WTC11 (cell line): ENCODE measurements around the gene SPTBN4. TPM values are rescaled to one million over a fixed set of nuclear protein-coding genes. Genes with fewer than 3 reads are reported as not detected.

ENCODE experiments used
- ATAC-seq: fragments of 200-7000 bp; cut with Tn5 transposase; 2 replicates; pipeline ENCODE4 v1.10.0; 2021; ENCODE audit warnings: mild to moderate bottlenecking, moderate library complexity
- CTCF ChIA-PET: fragments of 300-600 bp; sonication (Branson Sonifier 250); formaldehyde crosslinking; loops from one replicate; lab custom pipeline; 2021; ENCODE audit warnings: antibody characterized with exemption; lab: Charles Lee
- POLR2A ChIA-PET: fragments of 350-600 bp; sonication (Branson Sonifier 250); formaldehyde crosslinking; loops from one replicate; lab custom pipeline; 2021; ENCODE audit warnings: antibody characterized with exemption; lab: Charles Lee
- DNase-seq: peaks from one replicate; pipeline ENCODE4 v3.0.0; 2021; ENCODE audit warnings: low spot score
- H3K27ac Mint-ChIP-seq: 2 replicates; pipeline ENCODE4 v1.8.0; 2021; ENCODE audit warnings: mixed read lengths
- H3K27me3 Mint-ChIP-seq: 2 replicates; pipeline ENCODE4 v1.8.0; 2021; ENCODE audit warnings: low read depth, mild to moderate bottlenecking, moderate library complexity, mixed read lengths
- H3K36me3 Mint-ChIP-seq: 2 replicates; pipeline ENCODE4 v1.8.0; 2021; ENCODE audit warnings: mixed read lengths
- H3K4me1 Mint-ChIP-seq: 2 replicates; pipeline ENCODE4 v1.8.0; 2022; ENCODE audit warnings: mixed read lengths
- H3K4me3 Mint-ChIP-seq: 2 replicates; pipeline ENCODE4 v1.8.0; 2021; ENCODE audit warnings: mild to moderate bottlenecking, moderate library complexity, mixed read lengths
- H3K9me3 Mint-ChIP-seq: 2 replicates; pipeline ENCODE4 v1.8.0; 2021; ENCODE audit warnings: mixed read lengths
- ETV6 ChIP-seq: sonication (generic); formaldehyde crosslinking; IDR thresholded peaks from 2 replicates; pipeline ENCODE4 v1.8.1; 2022; ENCODE audit warnings: mild to moderate bottlenecking, missing genetic modification reagents
- FOXJ3 ChIP-seq: sonication (generic); formaldehyde crosslinking; IDR thresholded peaks from 2 replicates; pipeline ENCODE4 v1.9.0; 2021; ENCODE audit warnings: missing genetic modification reagents, mild to moderate bottlenecking, borderline replicate concordance
- MYBL2 ChIP-seq: sonication (generic); formaldehyde crosslinking; IDR thresholded peaks from 2 replicates; pipeline ENCODE4 v1.8.1; 2023; ENCODE audit warnings: mild to moderate bottlenecking, moderate library complexity, missing genetic modification reagents
- ZNF121 ChIP-seq: sonication (generic); formaldehyde crosslinking; IDR thresholded peaks from 2 replicates; pipeline ENCODE4 v1.8.0; 2023; ENCODE audit warnings: missing genetic modification reagents
- total RNA-seq: library from RNA; stranded (reverse); gene quantifications from 3 replicates; pipeline ENCODE4 v1.2.3, GENCODE V29; 2021
- TF ChIP-seq, protein P1 (sequence below): fragments of 250-450 bp; sonication (Bioruptor Pico); IDR thresholded peaks from 2 replicates; pipeline ENCODE4 v1.9.0; 2021; ENCODE audit warnings: mild to moderate bottlenecking, borderline replicate concordance
- TF ChIP-seq, protein P2 (sequence below): sonication (generic); formaldehyde crosslinking; IDR thresholded peaks from 2 replicates; pipeline ENCODE4 v1.8.1; 2022; ENCODE audit warnings: mild to moderate bottlenecking, moderate library complexity, missing genetic modification reagents
- TF ChIP-seq, protein P3 (sequence below): sonication (generic); formaldehyde crosslinking; IDR thresholded peaks from 2 replicates; pipeline ENCODE4 v1.8.0; 2022; ENCODE audit warnings: mild to moderate bottlenecking, missing genetic modification reagents
- TF ChIP-seq, protein P4 (sequence below): fragments of 200-600 bp; IDR thresholded peaks from 2 replicates; pipeline ENCODE4 v1.8.0; 2022; ENCODE audit warnings: antibody characterized with exemption
- TF ChIP-seq, protein P5 (sequence below): fragments of 250-450 bp; sonication (Bioruptor Pico); conservative IDR thresholded peaks from 2 replicates; pipeline ENCODE4 v1.9.0; 2021; ENCODE audit warnings: mild to moderate bottlenecking
- TF ChIP-seq, protein P6 (sequence below): sonication (generic); formaldehyde crosslinking; IDR thresholded peaks from 2 replicates; pipeline ENCODE4 v1.8.0; 2022; ENCODE audit warnings: mild to moderate bottlenecking, missing genetic modification reagents
- TF ChIP-seq, protein P7 (sequence below): sonication (generic); formaldehyde crosslinking; IDR thresholded peaks from 2 replicates; pipeline ENCODE4 v1.8.1; 2023; ENCODE audit warnings: mild to moderate bottlenecking, missing genetic modification reagents, borderline replicate concordance

Gene SPTBN4
- total RNA-seq, 1 experiment from 2014 or later = 2.8 TPM

DNA sequence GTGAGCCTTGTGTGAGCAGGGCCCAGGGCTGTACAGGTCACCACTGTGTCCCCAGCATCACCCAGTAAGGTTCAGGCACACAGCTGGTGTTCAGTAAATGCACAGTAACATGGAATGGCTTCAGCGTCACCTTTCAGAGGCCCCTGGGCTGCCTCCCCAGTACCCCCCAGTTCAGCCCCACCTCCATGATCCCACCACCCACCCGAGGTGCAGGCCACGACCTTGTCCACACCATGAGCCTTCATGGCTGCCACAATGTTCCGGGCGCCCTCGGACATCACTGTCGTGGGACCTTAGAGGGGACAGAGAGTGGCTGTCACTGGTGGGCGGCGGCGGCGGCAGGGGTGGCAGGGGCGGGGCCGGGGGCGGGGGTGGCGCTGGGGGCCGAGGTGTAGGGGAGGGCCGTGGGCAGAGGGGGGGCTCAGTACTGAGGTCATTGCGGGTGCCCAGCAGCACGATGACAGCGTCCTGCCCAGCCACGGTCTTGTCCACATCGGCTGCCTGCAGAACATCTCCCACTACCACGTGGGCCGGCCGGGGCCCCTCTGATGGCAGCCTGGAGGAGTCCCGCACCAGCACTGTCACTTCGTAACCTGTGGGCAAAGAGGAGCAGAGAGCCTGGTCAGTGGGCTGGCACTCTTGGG is 8.7 kb upstream of the SPTBN4 start (continued):
- TF ChIP-seq, protein P1, sequence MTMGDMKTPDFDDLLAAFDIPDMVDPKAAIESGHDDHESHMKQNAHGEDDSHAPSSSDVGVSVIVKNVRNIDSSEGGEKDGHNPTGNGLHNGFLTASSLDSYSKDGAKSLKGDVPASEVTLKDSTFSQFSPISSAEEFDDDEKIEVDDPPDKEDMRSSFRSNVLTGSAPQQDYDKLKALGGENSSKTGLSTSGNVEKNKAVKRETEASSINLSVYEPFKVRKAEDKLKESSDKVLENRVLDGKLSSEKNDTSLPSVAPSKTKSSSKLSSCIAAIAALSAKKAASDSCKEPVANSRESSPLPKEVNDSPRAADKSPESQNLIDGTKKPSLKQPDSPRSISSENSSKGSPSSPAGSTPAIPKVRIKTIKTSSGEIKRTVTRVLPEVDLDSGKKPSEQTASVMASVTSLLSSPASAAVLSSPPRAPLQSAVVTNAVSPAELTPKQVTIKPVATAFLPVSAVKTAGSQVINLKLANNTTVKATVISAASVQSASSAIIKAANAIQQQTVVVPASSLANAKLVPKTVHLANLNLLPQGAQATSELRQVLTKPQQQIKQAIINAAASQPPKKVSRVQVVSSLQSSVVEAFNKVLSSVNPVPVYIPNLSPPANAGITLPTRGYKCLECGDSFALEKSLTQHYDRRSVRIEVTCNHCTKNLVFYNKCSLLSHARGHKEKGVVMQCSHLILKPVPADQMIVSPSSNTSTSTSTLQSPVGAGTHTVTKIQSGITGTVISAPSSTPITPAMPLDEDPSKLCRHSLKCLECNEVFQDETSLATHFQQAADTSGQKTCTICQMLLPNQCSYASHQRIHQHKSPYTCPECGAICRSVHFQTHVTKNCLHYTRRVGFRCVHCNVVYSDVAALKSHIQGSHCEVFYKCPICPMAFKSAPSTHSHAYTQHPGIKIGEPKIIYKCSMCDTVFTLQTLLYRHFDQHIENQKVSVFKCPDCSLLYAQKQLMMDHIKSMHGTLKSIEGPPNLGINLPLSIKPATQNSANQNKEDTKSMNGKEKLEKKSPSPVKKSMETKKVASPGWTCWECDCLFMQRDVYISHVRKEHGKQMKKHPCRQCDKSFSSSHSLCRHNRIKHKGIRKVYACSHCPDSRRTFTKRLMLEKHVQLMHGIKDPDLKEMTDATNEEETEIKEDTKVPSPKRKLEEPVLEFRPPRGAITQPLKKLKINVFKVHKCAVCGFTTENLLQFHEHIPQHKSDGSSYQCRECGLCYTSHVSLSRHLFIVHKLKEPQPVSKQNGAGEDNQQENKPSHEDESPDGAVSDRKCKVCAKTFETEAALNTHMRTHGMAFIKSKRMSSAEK = no peak
- TF ChIP-seq, protein P2, sequence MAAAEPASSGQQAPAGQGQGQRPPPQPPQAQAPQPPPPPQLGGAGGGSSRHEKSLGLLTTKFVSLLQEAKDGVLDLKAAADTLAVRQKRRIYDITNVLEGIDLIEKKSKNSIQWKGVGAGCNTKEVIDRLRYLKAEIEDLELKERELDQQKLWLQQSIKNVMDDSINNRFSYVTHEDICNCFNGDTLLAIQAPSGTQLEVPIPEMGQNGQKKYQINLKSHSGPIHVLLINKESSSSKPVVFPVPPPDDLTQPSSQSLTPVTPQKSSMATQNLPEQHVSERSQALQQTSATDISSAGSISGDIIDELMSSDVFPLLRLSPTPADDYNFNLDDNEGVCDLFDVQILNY (CRISPR knock-in tag) = no peak
- TF ChIP-seq, protein P3, sequence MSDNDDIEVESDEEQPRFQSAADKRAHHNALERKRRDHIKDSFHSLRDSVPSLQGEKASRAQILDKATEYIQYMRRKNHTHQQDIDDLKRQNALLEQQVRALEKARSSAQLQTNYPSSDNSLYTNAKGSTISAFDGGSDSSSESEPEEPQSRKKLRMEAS = no peak
- TF ChIP-seq, all 79 proteins: peak for 0

DNA sequence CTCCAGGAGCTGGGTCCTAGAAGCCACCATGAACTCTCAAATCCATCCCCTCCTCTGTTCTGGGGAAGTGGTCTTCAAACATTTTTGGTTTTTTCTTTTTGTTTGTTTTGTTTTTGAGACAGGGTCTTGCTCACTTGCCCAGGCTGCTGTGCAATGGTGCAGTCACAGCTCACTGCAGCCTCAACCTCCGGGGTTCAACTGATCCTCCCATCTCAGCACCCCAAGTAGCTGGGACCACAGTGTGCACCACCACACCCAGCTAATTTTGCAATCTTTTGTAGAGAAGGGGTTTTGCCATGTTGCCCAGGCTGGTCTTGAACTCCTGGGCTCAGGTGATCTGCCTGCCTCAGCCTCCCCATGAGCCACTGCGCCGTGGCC is 8.2 kb upstream of the SPTBN4 start:
- no peak overlapping the region for H3K4me3 Mint-ChIP-seq
- no peaks in the 10 kb centered on the region for H3K27me3 Mint-ChIP-seq
- POLR2A ChIA-PET = no interaction called here
- H3K4me1 Mint-ChIP-seq = no peaks in the 10 kb centered on the region
- no peak for TF ChIP-seq ETV6 (CRISPR knock-in tag)
- no peak for TF ChIP-seq FOXJ3 (CRISPR knock-in tag)
- TF ChIP-seq, protein P4, sequence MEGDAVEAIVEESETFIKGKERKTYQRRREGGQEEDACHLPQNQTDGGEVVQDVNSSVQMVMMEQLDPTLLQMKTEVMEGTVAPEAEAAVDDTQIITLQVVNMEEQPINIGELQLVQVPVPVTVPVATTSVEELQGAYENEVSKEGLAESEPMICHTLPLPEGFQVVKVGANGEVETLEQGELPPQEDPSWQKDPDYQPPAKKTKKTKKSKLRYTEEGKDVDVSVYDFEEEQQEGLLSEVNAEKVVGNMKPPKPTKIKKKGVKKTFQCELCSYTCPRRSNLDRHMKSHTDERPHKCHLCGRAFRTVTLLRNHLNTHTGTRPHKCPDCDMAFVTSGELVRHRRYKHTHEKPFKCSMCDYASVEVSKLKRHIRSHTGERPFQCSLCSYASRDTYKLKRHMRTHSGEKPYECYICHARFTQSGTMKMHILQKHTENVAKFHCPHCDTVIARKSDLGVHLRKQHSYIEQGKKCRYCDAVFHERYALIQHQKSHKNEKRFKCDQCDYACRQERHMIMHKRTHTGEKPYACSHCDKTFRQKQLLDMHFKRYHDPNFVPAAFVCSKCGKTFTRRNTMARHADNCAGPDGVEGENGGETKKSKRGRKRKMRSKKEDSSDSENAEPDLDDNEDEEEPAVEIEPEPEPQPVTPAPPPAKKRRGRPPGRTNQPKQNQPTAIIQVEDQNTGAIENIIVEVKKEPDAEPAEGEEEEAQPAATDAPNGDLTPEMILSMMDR = no peak
- TF ChIP-seq MYBL2 (CRISPR knock-in tag) = no peak
- TF ChIP-seq, protein P5, sequence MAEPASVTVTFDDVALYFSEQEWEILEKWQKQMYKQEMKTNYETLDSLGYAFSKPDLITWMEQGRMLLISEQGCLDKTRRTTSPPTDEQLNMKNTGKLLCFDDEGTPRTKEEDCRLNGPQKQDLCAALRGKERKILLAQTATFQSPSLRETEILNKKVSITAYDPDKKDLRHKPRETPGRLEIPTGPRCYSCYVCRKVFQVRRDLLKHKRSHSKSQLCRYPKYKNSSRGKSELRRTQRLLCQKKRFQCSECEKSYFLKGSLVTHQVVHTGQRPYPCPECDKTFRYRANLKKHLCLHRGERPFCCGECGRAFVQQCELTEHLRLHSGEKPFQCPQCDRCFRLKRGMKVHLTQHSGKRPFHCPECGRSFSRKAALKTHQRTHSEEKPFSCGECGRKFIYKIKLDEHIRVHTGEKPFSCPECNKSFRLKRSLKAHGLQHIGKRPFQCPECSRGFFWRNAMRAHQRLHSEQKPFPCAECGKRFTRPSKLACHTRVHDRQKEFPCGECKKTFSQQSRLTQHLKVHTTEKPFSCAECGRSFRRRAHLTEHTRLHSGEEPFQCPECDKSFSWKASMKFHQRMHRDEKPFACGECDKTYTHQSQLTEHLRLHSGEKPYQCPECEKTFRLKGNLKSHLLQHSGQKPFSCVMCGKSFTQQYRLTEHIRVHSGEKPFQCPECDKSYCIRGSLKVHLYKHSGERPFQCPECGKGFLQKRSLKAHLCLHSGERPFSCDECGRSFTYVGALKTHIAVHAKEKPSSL (CRISPR knock-in tag) = no peak
- TF ChIP-seq, protein P6, sequence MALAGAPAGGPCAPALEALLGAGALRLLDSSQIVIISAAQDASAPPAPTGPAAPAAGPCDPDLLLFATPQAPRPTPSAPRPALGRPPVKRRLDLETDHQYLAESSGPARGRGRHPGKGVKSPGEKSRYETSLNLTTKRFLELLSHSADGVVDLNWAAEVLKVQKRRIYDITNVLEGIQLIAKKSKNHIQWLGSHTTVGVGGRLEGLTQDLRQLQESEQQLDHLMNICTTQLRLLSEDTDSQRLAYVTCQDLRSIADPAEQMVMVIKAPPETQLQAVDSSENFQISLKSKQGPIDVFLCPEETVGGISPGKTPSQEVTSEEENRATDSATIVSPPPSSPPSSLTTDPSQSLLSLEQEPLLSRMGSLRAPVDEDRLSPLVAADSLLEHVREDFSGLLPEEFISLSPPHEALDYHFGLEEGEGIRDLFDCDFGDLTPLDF (CRISPR knock-in tag) = no peak
- TF ChIP-seq, protein P7, sequence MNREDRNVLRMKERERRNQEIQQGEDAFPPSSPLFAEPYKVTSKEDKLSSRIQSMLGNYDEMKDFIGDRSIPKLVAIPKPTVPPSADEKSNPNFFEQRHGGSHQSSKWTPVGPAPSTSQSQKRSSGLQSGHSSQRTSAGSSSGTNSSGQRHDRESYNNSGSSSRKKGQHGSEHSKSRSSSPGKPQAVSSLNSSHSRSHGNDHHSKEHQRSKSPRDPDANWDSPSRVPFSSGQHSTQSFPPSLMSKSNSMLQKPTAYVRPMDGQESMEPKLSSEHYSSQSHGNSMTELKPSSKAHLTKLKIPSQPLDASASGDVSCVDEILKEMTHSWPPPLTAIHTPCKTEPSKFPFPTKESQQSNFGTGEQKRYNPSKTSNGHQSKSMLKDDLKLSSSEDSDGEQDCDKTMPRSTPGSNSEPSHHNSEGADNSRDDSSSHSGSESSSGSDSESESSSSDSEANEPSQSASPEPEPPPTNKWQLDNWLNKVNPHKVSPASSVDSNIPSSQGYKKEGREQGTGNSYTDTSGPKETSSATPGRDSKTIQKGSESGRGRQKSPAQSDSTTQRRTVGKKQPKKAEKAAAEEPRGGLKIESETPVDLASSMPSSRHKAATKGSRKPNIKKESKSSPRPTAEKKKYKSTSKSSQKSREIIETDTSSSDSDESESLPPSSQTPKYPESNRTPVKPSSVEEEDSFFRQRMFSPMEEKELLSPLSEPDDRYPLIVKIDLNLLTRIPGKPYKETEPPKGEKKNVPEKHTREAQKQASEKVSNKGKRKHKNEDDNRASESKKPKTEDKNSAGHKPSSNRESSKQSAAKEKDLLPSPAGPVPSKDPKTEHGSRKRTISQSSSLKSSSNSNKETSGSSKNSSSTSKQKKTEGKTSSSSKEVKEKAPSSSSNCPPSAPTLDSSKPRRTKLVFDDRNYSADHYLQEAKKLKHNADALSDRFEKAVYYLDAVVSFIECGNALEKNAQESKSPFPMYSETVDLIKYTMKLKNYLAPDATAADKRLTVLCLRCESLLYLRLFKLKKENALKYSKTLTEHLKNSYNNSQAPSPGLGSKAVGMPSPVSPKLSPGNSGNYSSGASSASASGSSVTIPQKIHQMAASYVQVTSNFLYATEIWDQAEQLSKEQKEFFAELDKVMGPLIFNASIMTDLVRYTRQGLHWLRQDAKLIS (CRISPR knock-in tag) = no peak
- no peak for TF ChIP-seq ZNF121
- TF ChIP-seq, protein P1 = no peak
- TF ChIP-seq, all 79 proteins: peak for 0
- DNase-seq (no peak), ATAC-seq (no peak)
- Mint-ChIP-seq H3K27ac (no peak overlapping the region), H3K9me3 (no peaks in the 10 kb centered on the region), H3K36me3 (no peaks in the 10 kb centered on the region)
- CTCF ChIA-PET = no interaction called here
